Small intestine (tissue), 7 donors: ENCODE data around the gene ATOSA. TPM values are rescaled to one million over a fixed set of nuclear protein-coding genes. Genes with fewer than 3 reads are reported as not detected.
A peak's percentile ranks its signal among the peaks of the same experiment; 100 is the strongest.

Experiments used
- DNase-seq, 2 donors: peaks; one replicate each; pipeline versions ENCODE4 v3.0.0 to v3.0.0-alpha.2; 2013
- FAIRE-seq: peaks from 2 replicates; lab custom pipeline; 2012; peaks lifted over from hg19 to GRCh38; lab: Jason Lieb, UNC
- H3K27ac ChIP-seq, 3 donors: one replicate each; pipeline ENCODE4 v1.5.1; 2013; ENCODE audit warnings: low read length in 2 of 3, mild to moderate bottlenecking in 2 of 3, control low read depth in 1 of 3, inconsistent platforms in 1 of 3, low read depth in 1 of 3, moderate library complexity in 1 of 3
- H3K27me3 ChIP-seq, 3 donors: one replicate each; pipeline ENCODE4 v1.6.1; 2013; ENCODE audit warnings: low read length in 3 of 3, inconsistent platforms in 1 of 3; ENCODE audit not compliant: control insufficient read depth in 3 of 3, insufficient read depth in 3 of 3
- H3K36me3 ChIP-seq, 3 donors: one replicate each; pipeline ENCODE4 v1.6.1; 2013; ENCODE audit warnings: low read length in 3 of 3, inconsistent platforms in 1 of 3, low read depth in 1 of 3, mild to moderate bottlenecking in 1 of 3, moderate library complexity in 1 of 3; ENCODE audit not compliant: control insufficient read depth in 3 of 3, insufficient read depth in 2 of 3
- H3K4me1 ChIP-seq, 3 donors: one replicate each; pipeline ENCODE4 v1.6.1; 2013; ENCODE audit warnings: low read length in 2 of 3, inconsistent platforms in 1 of 3, low read depth in 1 of 3, mild to moderate bottlenecking in 1 of 3, moderate library complexity in 1 of 3; ENCODE audit not compliant: control insufficient read depth in 3 of 3, insufficient read depth in 2 of 3
- H3K4me3 ChIP-seq, 3 donors: one replicate each; pipeline ENCODE4 v1.5.1; 2013; ENCODE audit warnings: low read length in 3 of 3, control low read depth in 1 of 3, inconsistent platforms in 1 of 3, low read depth in 1 of 3, mild to moderate bottlenecking in 1 of 3, moderate library complexity in 1 of 3
- H3K9me3 ChIP-seq, 2 donors: one replicate each; pipeline ENCODE4 v1.6.1; 2013; ENCODE audit warnings: low read depth in 1 of 2, low read length in 1 of 2; ENCODE audit not compliant: control insufficient read depth in 2 of 2, insufficient read depth in 1 of 2
- WGBS, 3 donors: extraction: QIAGEN DNeasy Blood & Tissue Kit; methylation state at CpG; one replicate each; pipeline ENCODE4 v1.1.7; 2013; 5-methylcytosine and 5-hydroxymethylcytosine counted together
- polyA plus RNA-seq, 4 donors: library from polyadenylated mRNA; stranded (reverse) in 3 of 4; unstranded in 1 of 4; fragments of 200-250 nt in 3 of 4; fragments of 120-200 nt in 1 of 4; gene quantifications; one replicate each; pipeline versions ENCODE4 v1.2.1 to v1.2.3, GENCODE V29; 2013
- donor health status: healthy with polysubstance abuse.
- donor health status: control.
- donor health status: control.
- donor health status: Bipolar disorder and iron deficiency.
- donor health status: healthy.

The ATOSA gene
- polyA plus RNA-seq, 4 donors: 13.4 to 38.6 (median 25.0) TPM

GRCh38 chr15:52716536-52716935 is 37.3 kb upstream of the ATOSA start:
- no peak overlapping the region for H3K27ac ChIP-seq
- H3K4me1 ChIP-seq: no peaks in the 10 kb centered on the region
- no peaks in the 10 kb centered on the region for H3K9me3 ChIP-seq
- FAIRE-seq: no peak
- WGBS, 3 donors: 74 to 88% (median 75%) methylated on average over 2 of the region's 2 CpGs
- no peaks in the 10 kb centered on the region for H3K36me3 ChIP-seq
- no peak overlapping the region for H3K4me3 ChIP-seq
- DNase-seq: no peak
- H3K27me3 ChIP-seq: peaks cover 0 to 2% (median 0%) of the 10 kb centered on the region in 3 donors

- no peak overlapping the region for H3K27ac ChIP-seq
- no peaks in the 10 kb centered on the region for H3K4me1 ChIP-seq
- DNase-seq (no peak), FAIRE-seq (no peak)
- H3K36me3 ChIP-seq: no peaks in the 10 kb centered on the region
- H3K4me3 ChIP-seq: no peak overlapping the region
- WGBS, 3 donors: 76 to 83% (median 78%) methylated on average over 5 of the region's 5 CpGs
- H3K27me3 ChIP-seq: no peaks in the 10 kb centered on the region
- H3K9me3 ChIP-seq: no peaks in the 10 kb centered on the region
Observed at GRCh38 chr15:52715411-52715810, 36.2 kb upstream of the ATOSA start.

GRCh38 chr15:52714968-52715367 is 35.8 kb upstream of the ATOSA start:
- H3K4me3 ChIP-seq: no peak overlapping the region
- no peak overlapping the region for H3K27ac ChIP-seq
- DNase-seq: no peak
- H3K36me3 ChIP-seq: no peaks in the 10 kb centered on the region
- 53 to 72% (median 63%) methylated on average over 3 of the region's 3 CpGs for WGBS, 3 donors
- H3K27me3 ChIP-seq: no peaks in the 10 kb centered on the region
- H3K4me1 ChIP-seq: no peaks in the 10 kb centered on the region
- no peaks in the 10 kb centered on the region for H3K9me3 ChIP-seq
- FAIRE-seq: no peak

- H3K4me1 ChIP-seq: no peaks in the 10 kb centered on the region
- no peak overlapping the region for H3K27ac ChIP-seq
- H3K36me3 ChIP-seq: no peaks in the 10 kb centered on the region
- H3K9me3 ChIP-seq: no peaks in the 10 kb centered on the region
- DNase-seq: no peak
- no peaks in the 10 kb centered on the region for H3K27me3 ChIP-seq
- FAIRE-seq: no peak
- H3K4me3 ChIP-seq: no peak overlapping the region
- 56 to 74% (median 61%) methylated on average over 2 of the region's 2 CpGs for WGBS, 3 donors
Observed at GRCh38 chr15:52710708-52711389, 31.7 kb upstream of the ATOSA start.

- H3K4me1 ChIP-seq: no peaks in the 10 kb centered on the region
- DNase-seq (no peak), FAIRE-seq (no peak)
- H3K27ac ChIP-seq: peak overlapping the region in 2 of 3 donors; percentile 7 to 42
- WGBS, 3 donors: 86 to 93% (median 91%) methylated on average over 1 of the region's 1 CpG
- no peak overlapping the region for H3K4me3 ChIP-seq
- H3K27me3 ChIP-seq: no peaks in the 10 kb centered on the region
- no peaks in the 10 kb centered on the region for H3K36me3 ChIP-seq
- no peaks in the 10 kb centered on the region for H3K9me3 ChIP-seq
Observed at GRCh38 chr15:52710050-52710707, 31.0 kb upstream of the ATOSA start.

GRCh38 chr15:52709187-52709981 is 30.2 kb upstream of the ATOSA start:
- H3K36me3 ChIP-seq: no peaks in the 10 kb centered on the region
- FAIRE-seq: no peak
- H3K9me3 ChIP-seq: no peaks in the 10 kb centered on the region
- WGBS, 3 donors: 14 to 43% (median 30%) methylated on average over 10 of the region's 10 CpGs
- DNase-seq: peak; percentile 82 to 85
- peak overlapping the region in 2 of 3 donors; percentile 6 to 42 for H3K27ac ChIP-seq
- peak overlapping the region in 2 of 3 donors; percentile 24 to 55 for H3K4me3 ChIP-seq
- no peaks in the 10 kb centered on the region for H3K27me3 ChIP-seq
- no peaks in the 10 kb centered on the region for H3K4me1 ChIP-seq

- DNase-seq (no peak), FAIRE-seq (no peak)
- no peak overlapping the region for H3K4me3 ChIP-seq
- 80 to 87% (median 86%) methylated on average over 1 of the region's 1 CpG for WGBS, 3 donors
- no peaks in the 10 kb centered on the region for H3K4me1 ChIP-seq
- H3K36me3 ChIP-seq: no peaks in the 10 kb centered on the region
- H3K9me3 ChIP-seq: no peaks in the 10 kb centered on the region
- no peak overlapping the region for H3K27ac ChIP-seq
- H3K27me3 ChIP-seq: no peaks in the 10 kb centered on the region
Observed at GRCh38 chr15:52706091-52706490, 26.9 kb upstream of the ATOSA start.

GRCh38 chr15:52702390-52702789 is 23.2 kb upstream of the ATOSA start:
- Histone ChIP-seq H3K27me3 (no peaks in the 10 kb centered on the region), H3K36me3 (no peaks in the 10 kb centered on the region), H3K9me3 (no peaks in the 10 kb centered on the region), H3K4me3 (no peak overlapping the region), H3K4me1 (no peaks in the 10 kb centered on the region), H3K27ac (no peak overlapping the region)
- WGBS, 3 donors: 68 to 77% (median 71%) methylated on average over 1 of the region's 1 CpG
- FAIRE-seq (no peak), DNase-seq (no peak)
